Kidney (tissue), 14 donors: ENCODE measurements around the gene KLHDC7B. TPM values are rescaled to one million over a fixed set of nuclear protein-coding genes. Genes with fewer than 3 reads are reported as not detected.

Experiments
- DNase-seq, 5 donors: peaks; one replicate each; pipeline ENCODE4 v3.0.0-alpha.2; 2013 to 2020
- FAIRE-seq: peaks from 2 replicates; lab custom pipeline; 2012; peaks lifted over from hg19 to GRCh38; lab: Jason Lieb, UNC
- H3K27ac ChIP-seq, 2 donors: one replicate each; pipeline ENCODE4 v1.7.0; 2013; ENCODE audit warnings: low read depth in 2 of 2, low read length in 2 of 2, inconsistent platforms in 1 of 2
- H3K27me3 ChIP-seq: one replicate; pipeline ENCODE4 v1.7.1; 2013; ENCODE audit warnings: low read length, inconsistent platforms; ENCODE audit not compliant: control insufficient read depth, insufficient read depth
- H3K36me3 ChIP-seq, 3 donors: one replicate each; pipeline versions ENCODE4 v1.7.0 to v1.7.1; 2013; ENCODE audit warnings: low read length in 3 of 3, control low read depth in 1 of 3, inconsistent platforms in 1 of 3; ENCODE audit not compliant: insufficient read depth in 3 of 3, control insufficient read depth in 2 of 3
- H3K4me1 ChIP-seq, 3 donors: one replicate each; pipeline versions ENCODE4 v1.7.0 to v1.7.1; 2013; ENCODE audit warnings: low read length in 3 of 3, inconsistent platforms in 1 of 3, low read depth in 1 of 3; ENCODE audit not compliant: control insufficient read depth in 2 of 3, insufficient read depth in 2 of 3
- H3K4me3 ChIP-seq, 3 donors: one replicate each; pipeline versions ENCODE4 v1.7.0 to v1.8.1; 2013; ENCODE audit warnings: low read length in 3 of 3, control low read depth in 1 of 3, inconsistent platforms in 1 of 3
- H3K9ac ChIP-seq, 3 donors: one replicate each; pipeline versions ENCODE4 v1.7.0 to v1.7.1; 2013; ENCODE audit warnings: low read length in 3 of 3, control low read depth in 1 of 3, inconsistent platforms in 1 of 3
- H3K9me3 ChIP-seq, 3 donors: one replicate each; pipeline versions ENCODE4 v1.7.0 to v1.7.1; 2013; ENCODE audit warnings: low read length in 3 of 3, control low read depth in 1 of 3, inconsistent platforms in 1 of 3; ENCODE audit not compliant: control insufficient read depth in 2 of 3, insufficient read depth in 1 of 3
- intact Hi-C: fragments of 100-400 bp; cut with DNase I; formaldehyde crosslinking; loops from one replicate; pipeline ENCODE4 v1.11.1; 2022
- polyA plus RNA-seq: library from polyadenylated mRNA; stranded (reverse); fragments of 350-450 nt; fragmentation: Illumina TruSeq; extraction: RNeasy Lipid Tissue Mini Kit (QIAGEN cat#74804); gene quantifications from one replicate; pipeline ENCODE4 v1.2.3, GENCODE V29; 2014; ENCODE audit warnings: low read depth, low replicate concordance; ENCODE audit not compliant: insufficient read depth
- total RNA-seq: library from RNA; stranded (reverse); fragmentation: NEBNext Ultra II Directional; extraction: Animal tissue kit (Norgen Biotek cat#: 25700); gene quantifications from one replicate; pipeline ENCODE4 v1.2.1, GENCODE V29; 2021
- TF ChIP-seq, protein P1 (sequence below): IDR thresholded peaks from 3 replicates; pipeline ENCODE4 v1.5.1; 2012; ENCODE audit warnings: mild to moderate bottlenecking, moderate library complexity, borderline replicate concordance; ENCODE audit not compliant: insufficient read depth; ENCODE audit errors: extremely low read depth
- donor health status: control.
- donor health status: control.
- donor health status: control.
- donor health status: control.
- donor health status: control.
- donor health status: DM: yes; HTN: yes; CAD: no.
- donor health status: Normal renal cell carcinoma (clear cell type).

The KLHDC7B gene
- total and polyA plus RNA-seq, 2 donors from 2014 or later = 1.4 to 16.1 TPM

DNA sequence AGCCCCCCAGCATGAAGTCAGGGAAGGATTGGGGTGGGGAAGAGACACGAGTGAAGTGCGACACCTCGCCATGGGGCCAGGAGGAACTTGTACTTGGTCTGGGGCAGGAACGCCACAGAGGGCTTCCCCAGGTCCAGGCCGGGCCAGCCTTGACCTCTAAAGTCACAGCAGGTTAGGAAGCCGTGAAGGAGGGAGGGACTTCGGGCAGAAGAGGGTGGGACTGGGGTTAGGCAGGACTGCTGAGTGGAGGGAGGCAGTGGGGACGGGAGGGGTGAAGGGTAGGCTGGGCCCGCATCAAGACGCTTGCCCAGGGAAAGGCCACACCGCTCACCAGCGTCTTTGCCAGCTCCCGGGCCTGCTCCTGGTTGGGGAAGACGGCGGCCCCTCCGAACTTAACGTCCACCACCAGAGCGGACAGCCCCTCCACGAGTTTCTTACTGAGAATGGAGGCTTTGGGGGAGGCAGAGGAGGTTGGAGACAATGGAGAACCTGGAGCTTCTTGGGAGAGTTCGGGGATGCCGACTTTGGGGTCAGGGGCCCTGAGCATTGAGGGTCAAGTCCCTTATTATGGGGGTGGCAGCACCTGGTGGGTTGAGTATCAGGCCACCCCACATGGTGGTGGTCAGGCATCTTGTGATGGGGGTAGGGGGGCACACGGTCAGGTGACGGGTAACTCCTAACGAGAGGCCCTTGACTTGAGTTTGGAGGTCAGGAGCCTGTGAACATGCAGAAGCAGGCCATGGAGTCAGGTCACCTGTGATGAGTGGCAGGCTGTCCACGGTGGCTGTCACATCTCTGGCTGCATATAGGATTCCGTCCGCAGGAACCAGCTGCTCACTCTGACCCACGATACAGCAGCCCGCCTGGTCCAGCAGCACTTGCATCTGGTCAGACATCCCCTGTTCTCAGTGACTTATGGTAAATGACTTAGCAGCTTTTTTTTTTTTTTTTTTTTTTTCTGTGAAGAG lies 18.6 kb upstream of the KLHDC7B start:
- H3K9ac ChIP-seq = peak overlapping the region in 1 of 3 donors; percentile 58
- peaks cover 7% of the 10 kb centered on the region for H3K27me3 ChIP-seq
- peak overlapping the region; percentile 89 to 95 for H3K27ac ChIP-seq
- FAIRE-seq (no peak), DNase-seq (peak in 2 of 5 donors; percentile 72 to 91)
- H3K4me3 ChIP-seq = peak overlapping the region in 2 of 3 donors; percentile 52 to 65
- TF ChIP-seq, protein P1, sequence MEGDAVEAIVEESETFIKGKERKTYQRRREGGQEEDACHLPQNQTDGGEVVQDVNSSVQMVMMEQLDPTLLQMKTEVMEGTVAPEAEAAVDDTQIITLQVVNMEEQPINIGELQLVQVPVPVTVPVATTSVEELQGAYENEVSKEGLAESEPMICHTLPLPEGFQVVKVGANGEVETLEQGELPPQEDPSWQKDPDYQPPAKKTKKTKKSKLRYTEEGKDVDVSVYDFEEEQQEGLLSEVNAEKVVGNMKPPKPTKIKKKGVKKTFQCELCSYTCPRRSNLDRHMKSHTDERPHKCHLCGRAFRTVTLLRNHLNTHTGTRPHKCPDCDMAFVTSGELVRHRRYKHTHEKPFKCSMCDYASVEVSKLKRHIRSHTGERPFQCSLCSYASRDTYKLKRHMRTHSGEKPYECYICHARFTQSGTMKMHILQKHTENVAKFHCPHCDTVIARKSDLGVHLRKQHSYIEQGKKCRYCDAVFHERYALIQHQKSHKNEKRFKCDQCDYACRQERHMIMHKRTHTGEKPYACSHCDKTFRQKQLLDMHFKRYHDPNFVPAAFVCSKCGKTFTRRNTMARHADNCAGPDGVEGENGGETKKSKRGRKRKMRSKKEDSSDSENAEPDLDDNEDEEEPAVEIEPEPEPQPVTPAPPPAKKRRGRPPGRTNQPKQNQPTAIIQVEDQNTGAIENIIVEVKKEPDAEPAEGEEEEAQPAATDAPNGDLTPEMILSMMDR = no peak
- H3K9me3 ChIP-seq = no peaks in the 10 kb centered on the region
- intact Hi-C loops = no loop called here
- H3K4me1 ChIP-seq = peaks cover 0 to 28% (median 11%) of the 10 kb centered on the region in 3 donors
- peaks cover 0 to 7% (median under 1%) of the 10 kb centered on the region in 3 donors for H3K36me3 ChIP-seq

DNA sequence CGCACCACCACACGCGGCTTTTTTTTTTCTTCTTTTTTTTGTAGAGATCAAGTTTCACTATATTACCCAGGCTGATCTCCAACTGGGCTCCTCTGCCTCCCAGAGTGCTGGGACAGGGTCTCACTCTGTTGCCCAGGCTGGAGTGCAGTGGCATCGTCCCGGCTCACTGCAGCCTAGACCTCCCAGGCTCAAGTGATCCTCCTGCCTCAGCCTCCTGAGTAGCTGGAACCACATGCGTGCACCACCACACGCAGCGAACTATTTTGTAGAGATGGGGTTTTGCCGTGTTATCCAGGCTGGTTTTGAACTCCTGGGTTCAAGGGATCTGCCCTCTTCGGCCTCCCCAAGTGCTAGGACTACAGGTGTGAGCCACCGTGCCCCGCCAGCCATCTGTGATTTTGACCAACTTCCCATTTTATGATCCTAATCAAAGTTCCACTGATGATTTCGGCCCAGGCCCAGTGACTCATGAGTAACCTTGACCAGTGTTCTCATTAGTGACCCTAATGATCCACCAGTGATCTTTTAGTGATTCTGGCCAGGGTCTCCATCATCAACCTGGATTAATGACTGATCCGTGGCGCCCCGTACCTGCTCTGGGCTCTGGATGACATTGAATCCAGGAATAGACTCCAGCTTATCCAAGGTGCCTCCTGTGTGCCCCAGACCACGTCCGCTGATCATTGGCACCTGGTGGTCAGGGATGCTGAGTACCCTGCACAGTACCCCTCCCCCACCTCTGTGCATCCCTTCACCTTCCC lies 17.6 kb upstream of the KLHDC7B start:
- TF ChIP-seq, protein P1 = no peak
- Histone ChIP-seq H3K4me1 (peaks cover 0 to 28% (median 11%) of the 10 kb centered on the region in 3 donors), H3K4me3 (no peak overlapping the region), H3K27ac (no peak overlapping the region), H3K9ac (no peak overlapping the region), H3K36me3 (peaks cover 0 to 6% (median 0%) of the 10 kb centered on the region in 3 donors), H3K27me3 (peaks cover 7% of the 10 kb centered on the region), H3K9me3 (no peaks in the 10 kb centered on the region)
- FAIRE-seq = no peak
- intact Hi-C loops = no loop called here
- DNase-seq = peak in 1 of 5 donors; percentile 58

DNA sequence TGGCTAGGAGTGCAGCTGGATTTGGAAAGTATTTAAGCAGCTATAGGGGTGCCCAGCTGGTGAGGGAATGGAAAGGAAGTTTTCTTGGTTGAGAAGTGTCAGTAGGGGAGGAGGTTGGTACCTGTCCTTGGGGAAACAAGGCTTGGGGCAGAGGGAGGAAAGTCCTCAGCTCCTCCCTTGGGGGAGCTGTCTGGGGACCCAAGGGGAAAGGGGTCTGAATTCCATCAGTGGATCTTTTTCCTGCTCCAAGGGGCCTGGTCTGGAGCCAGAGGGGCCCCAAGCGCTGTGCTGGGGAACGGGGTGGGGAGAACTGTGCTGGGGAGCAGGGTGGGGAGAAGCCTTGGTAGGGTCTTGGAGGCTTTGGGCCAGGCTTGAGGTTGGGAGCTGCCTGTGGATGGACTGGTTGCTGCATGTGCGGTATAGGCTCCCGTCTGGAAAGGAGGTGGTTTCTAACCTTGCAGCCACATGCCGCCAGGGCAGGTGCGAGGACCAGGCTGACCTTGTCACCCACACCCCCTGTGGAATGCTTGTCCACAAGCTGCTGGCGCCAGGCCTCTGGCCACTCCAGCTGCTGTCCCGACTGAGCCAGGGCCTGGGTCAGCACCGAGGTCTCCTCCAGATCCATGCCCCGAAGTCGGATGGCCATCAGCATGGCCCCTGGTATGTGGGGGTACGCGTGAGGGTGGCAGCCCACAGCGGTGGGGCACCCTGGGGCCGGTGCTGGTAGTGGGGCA lies 16.9 kb upstream of the KLHDC7B start:
- TF ChIP-seq, protein P1 = no peak
- intact Hi-C loops = no loop called here
- FAIRE-seq = no peak
- peak overlapping the region in 1 of 3 donors; percentile 45 for H3K4me3 ChIP-seq
- H3K36me3 ChIP-seq = no peaks in the 10 kb centered on the region
- H3K9me3 ChIP-seq = no peaks in the 10 kb centered on the region
- peak in 1 of 5 donors; percentile 58 for DNase-seq
- peaks cover 0 to 28% (median 11%) of the 10 kb centered on the region in 3 donors for H3K4me1 ChIP-seq
- H3K27ac ChIP-seq = peak overlapping the region; percentile 87 to 96
- H3K27me3 ChIP-seq = peaks cover 7% of the 10 kb centered on the region
- H3K9ac ChIP-seq = peak overlapping the region in 1 of 3 donors; percentile 12
